GM18511 (cell line): ENCODE results near the gene DLEU7.

Experiments
- ATAC-seq: cut with Tn5 transposase; IDR thresholded peaks from one replicate; pipeline ENCODE4 v1.9.1; 2021; ENCODE audit warnings: mild to moderate bottlenecking, moderate library complexity; ENCODE audit not compliant: unreplicated experiment

Gene DLEU7

GRCh38 chr13:50843257-50844083, at the start of gene DLEU7:
DLEU7 (minus strand) TSS chr13:50843692; CDS start chr13:50843646, 46 bp downstream.
- ATAC-seq, result no peak

GRCh38 chr13:50892210-50892944, 48.9 kb upstream of the DLEU7 start:
- peak; percentile 38 for ATAC-seq

DNA sequence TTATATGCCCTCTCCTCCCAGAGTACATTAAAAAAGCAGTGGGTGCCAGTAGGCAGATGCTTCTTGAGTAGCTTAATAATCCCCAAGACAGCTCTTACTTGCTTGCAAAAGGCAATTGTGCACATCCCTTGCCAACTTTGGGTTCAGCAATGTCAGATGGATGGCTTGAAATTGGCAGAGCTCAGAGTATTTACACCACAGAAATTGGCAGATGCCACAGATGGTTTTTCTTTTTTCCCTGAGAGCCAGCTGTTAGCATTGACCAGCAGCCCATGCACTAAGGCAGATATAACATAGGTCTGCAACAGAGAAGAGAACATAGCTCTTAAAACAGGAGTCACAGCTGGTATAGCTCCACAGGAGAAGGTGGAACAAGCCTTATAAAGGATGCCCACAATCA, 47.7 kb upstream of the DLEU7 start:
- ATAC-seq, result no peak

GRCh38 chr13:50889317-50889716, 45.8 kb upstream of the DLEU7 start:
- peak; percentile 40 for ATAC-seq

- ATAC-seq, result no peak
Observed at GRCh38 chr13:50888362-50888761, 44.9 kb upstream of the DLEU7 start.

DNA sequence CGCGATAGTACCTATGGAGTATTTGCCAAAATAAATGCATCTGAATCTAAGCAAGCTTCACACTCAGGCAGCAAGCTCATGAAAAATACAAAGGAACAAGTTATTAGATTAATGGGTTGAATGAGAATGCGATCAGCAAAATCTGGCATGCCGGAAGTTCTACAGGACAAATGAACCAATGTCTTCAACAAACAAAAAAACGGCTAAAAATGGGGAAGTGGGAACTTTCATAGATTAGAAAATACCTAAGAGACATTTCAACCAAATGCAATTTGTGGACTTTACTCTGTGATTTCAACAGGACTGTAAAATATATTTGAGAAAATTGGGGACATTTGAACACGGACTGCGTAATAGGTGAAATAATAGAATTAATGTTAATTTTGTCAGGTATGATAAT, 43.7 kb upstream of the DLEU7 start:
- no peak for ATAC-seq

DNA sequence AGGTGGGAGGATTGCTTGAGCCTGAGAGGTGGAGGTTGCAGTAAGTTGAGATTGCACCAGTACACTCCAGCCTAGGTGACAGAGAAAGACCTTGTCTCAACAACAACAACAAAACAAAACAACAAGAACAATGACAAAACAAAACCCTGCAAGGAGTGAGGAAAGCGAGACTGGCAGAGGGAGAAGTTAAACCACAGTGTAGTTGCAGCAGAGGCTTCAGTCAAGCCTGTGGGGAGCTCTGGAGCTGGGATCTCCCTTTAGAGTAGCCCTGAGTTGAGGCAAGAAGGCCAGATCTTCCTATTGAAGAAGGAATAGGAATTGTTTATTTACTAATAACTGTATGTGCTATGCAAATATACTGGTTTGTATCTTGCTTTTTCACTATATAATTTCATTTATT, 40.8 kb upstream of the DLEU7 start:
- no peak for ATAC-seq

GRCh38 chr13:50883728-50884127, 40.2 kb upstream of the DLEU7 start:
- ATAC-seq, result no peak

- no peak for ATAC-seq
Observed at GRCh38 chr13:50882816-50883435, 39.4 kb upstream of the DLEU7 start.

GRCh38 chr13:50873991-50874390, 30.5 kb upstream of the DLEU7 start:
- ATAC-seq, result no peak

DNA sequence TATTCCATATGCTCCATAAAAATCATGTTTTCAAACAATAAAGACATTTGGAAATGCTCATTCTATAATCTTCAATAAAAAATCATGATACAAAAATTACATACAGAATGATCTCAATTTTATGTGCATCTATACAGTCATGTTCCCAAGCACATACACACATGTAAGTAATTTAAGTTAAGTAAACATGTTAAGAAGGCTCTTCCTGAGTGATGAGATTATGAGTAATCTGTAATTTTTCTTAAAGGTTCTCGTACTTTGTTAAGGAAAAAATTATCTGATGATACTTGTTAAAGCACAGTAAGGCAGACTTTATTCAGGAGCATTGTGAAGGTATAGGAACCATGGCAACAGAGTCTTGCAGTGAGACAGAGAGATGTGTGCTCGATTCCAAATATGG, 30.0 kb upstream of the DLEU7 start:
- ATAC-seq, result no peak

- no peak for ATAC-seq
Observed at GRCh38 chr13:50871405-50871804, 27.9 kb upstream of the DLEU7 start.

GRCh38 chr13:50867637-50867945, 24.1 kb upstream of the DLEU7 start:
- no peak for ATAC-seq

DNA sequence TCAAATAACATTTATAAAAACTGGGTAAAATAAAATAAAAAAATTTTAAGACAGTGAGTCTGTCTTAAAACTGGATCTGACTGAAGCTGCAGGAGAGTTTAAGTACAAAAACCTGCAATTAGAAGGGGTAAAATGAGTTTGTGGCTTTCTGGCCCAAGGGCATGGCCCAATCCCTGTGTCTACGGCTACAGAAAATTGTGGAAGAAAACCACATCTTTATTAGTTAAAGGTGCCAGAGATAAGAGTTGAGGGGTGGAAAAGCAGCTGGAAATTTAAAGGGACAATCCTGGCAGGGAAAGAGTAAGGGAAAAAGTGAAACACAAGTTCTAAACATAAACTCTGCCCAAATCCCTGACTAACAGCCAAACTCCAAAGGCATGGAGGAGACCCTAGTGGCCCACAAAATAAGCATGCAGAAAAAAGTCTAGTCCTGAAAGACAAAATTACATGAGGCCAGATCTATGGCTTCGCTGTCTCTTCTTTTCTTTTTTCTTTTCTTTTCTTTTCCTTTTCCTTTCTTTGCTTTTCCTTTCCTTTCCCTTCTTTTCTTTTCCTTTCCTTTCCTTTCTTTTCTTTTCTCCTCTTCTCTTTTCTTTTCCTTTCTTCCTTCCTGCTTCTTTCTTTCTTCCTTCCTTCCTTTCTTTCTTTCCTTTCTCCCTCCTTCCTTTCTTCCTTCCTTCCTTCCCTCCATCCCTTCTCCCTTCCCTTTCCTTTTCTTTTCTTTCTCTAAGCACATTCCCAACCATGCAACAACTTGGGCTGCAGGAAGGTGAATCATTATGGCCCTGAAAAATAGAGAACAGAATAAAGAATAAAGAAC, 23.5 kb upstream of the DLEU7 start:
- no peak for ATAC-seq

GRCh38 chr13:50864492-50864891, 21.0 kb upstream of the DLEU7 start:
- no peak for ATAC-seq

- no peak for ATAC-seq
Observed at GRCh38 chr13:50855681-50856080, 12.2 kb upstream of the DLEU7 start.

DNA sequence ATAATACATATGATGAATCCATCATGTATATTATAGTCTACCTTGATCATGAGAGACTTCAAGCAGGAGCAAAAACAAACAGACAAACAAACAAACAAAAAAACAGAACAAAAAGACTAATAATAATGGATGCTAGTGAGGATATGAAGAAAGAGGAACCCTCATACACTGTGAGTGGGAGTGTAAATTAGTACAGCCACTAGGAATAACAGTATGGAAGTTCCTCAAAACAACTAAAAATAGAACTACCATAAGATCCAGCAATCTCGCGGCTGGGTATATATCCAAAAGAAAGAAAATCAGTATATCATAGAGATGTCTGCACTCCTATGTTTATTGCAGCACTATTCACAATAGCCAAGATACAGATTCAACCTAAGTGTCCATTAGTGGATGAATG, 7.0 kb upstream of the DLEU7 start:
- no peak for ATAC-seq

DNA sequence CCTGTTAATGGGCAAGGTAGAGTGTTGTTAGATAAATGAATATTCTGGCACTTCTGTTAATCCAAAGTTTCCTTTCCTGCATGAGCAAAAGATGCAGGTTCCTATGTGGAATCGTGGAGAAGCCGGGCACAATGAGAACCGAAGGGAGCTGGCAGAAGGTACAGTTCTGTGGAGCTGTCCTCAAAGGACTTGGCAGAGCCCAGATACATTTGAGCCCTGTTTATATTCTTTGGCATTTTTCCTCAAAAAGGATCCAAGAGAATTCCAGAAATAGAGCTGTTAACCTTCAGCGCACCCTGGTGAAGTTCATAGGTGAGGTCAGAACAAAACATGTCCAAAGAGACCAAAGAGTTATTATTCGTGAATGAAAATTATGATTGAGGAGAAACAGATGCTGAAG, 4.0 kb upstream of the DLEU7 start:
- no peak for ATAC-seq

DNA sequence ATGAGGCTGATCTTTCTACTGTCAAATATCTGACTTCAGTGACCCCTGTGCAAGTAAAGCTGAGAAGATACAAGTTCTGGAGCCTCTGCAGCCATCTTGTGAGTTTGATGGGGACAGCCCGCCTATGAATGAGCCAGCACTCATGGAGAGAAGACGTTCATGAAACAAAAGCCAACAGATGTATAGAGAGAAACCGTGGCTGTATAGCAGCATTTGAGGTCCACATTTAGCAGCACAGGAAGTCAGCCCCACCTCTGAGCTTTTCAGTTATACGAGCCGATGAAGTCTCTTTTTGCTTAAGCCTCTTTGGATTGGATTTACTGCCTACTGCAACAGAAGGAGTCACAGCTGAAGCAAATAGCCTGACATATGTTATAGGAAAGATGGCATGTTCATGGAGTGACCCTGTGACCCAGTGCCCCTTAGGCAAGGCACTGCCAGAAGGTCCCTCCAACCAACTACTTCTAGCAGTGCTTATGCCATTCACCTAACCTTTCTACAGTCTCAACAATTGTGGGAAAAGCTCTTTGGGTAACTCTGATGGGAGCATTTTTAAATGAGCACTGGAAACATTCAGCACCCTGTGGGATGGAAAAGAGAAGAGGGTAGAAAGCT, 3.5 kb upstream of the DLEU7 start:
- no peak for ATAC-seq

DNA sequence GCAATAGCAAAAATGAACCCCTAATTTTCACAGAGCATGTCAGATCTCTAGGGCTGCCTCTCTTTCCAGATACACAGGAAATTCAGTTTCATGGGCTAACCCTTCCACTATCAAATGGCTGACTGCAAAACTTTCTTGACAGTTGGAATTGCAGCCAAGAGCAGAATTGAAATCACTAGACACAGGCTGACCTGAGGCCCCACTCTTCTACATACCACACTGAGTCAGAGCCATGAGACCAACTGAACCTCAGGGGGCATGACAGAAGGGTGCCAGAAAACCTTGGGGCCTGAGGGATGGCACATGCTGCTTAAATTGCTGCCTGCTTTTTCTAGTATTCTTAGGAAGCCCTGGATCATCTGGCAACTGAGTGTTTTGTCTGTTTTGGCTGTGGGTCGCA, 1.7 kb upstream of the DLEU7 start:
- no peak for ATAC-seq
